GM12801 (cell line): ENCODE data around the gene CYB5R4.

Experiments
- TF ChIP-seq, protein P1 (sequence below): IDR thresholded peaks from one replicate; pipeline ENCODE4 v1.5.1; 2011; ENCODE audit warnings: control low read depth; ENCODE audit not compliant: insufficient read length; ENCODE audit errors: extremely low read depth

CYB5R4 gene

DNA sequence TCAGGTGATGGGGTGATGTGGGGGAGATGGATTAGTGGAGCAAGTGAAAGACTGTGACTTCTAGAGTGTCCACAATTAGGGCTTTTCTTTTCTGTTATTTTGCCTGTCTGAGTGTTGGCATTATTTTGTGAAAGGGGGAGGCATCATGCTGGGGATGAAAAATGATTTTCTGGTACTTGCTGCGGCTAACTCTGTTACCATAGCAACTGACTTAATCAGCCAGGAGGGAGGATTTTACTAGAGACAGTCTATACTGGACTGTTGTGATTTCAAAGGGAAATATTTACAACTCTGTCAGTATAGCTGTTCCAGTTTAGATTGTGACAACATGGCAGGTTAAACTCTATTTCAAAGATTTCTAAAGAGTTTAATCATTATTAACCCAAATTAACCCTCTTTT is 143.6 kb downstream of the CYB5R4 start:
- TF ChIP-seq, protein P1, sequence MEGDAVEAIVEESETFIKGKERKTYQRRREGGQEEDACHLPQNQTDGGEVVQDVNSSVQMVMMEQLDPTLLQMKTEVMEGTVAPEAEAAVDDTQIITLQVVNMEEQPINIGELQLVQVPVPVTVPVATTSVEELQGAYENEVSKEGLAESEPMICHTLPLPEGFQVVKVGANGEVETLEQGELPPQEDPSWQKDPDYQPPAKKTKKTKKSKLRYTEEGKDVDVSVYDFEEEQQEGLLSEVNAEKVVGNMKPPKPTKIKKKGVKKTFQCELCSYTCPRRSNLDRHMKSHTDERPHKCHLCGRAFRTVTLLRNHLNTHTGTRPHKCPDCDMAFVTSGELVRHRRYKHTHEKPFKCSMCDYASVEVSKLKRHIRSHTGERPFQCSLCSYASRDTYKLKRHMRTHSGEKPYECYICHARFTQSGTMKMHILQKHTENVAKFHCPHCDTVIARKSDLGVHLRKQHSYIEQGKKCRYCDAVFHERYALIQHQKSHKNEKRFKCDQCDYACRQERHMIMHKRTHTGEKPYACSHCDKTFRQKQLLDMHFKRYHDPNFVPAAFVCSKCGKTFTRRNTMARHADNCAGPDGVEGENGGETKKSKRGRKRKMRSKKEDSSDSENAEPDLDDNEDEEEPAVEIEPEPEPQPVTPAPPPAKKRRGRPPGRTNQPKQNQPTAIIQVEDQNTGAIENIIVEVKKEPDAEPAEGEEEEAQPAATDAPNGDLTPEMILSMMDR: no peak

DNA sequence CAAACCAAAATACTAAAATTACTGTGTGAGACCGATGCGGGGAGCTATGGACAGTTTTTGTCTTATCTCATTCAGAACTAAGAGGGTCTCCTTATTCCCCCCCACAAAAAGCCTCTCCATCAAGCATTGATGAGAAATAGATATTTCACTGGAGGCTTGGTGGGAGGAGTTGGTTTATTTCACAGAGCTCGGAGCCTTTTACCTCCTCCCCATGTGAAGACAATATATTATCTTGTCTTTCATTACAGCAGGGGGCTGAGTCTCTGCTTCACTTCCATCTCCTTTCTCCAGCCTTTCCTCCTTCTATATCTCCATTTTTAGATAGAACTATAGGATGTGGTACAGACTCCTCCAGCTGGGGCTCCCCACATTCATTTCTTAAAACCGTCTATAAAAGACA is 144.2 kb downstream of the CYB5R4 start:
- TF ChIP-seq, protein P1: no peak

DNA sequence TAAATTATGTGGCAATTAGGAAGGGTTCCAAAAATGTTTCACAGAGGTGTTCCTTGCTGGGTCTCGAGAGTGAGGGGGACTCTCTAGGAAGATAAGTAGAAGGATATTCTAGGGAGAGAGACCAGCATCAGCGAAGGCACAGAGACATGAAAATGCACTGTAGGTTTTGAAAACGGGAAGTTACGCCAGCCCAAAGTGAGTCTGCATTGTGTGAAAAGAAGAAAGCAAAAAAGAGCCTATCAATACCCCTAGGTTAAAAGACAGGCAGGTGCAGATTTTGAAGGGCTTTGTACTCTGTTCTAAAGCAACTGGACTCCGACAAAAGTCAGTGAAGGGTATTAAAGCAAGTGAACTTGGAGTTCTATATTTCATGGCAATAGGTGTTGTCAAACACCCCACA is 148.4 kb downstream of the CYB5R4 start:
- TF ChIP-seq, protein P1: no peak

DNA sequence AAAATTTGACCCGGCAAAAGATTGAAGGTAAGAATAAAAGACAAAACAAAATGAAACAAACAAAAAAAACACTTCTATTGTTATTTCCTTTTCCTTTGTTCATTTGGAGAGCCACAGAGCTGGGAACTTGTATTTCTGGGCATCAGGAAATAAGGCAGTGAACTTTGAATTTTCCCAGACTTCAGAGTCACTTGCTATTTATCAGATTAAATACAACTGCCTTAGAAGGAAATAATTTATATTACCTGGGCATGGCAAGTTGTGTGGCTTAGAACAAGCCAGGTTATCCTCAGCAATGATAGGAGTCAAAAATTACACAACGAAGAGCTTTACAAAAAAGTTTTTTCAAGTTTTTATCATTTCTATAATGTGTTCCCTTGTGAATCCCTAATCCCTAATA is 153.9 kb downstream of the CYB5R4 start:
- TF ChIP-seq, protein P1: no peak

DNA sequence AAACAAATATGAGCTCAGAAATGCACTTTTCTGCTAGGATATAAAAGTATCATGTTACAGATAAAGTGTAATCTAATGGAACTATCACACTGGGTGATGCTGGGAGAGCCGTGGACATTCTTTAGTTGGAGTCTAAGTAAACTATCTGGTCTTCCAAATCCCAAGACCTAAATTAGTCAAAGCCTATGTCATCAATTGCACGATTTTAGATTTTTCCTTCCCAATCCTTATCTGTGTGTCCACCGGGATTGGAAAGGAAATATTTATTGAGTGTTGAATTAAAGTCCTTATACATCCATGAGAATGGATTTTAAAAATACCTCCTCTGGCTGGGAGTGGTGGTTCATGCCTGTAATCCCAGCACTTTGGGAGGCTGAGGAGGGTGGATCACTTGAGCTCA is 154.4 kb downstream of the CYB5R4 start:
- TF ChIP-seq, protein P1: no peak

DNA sequence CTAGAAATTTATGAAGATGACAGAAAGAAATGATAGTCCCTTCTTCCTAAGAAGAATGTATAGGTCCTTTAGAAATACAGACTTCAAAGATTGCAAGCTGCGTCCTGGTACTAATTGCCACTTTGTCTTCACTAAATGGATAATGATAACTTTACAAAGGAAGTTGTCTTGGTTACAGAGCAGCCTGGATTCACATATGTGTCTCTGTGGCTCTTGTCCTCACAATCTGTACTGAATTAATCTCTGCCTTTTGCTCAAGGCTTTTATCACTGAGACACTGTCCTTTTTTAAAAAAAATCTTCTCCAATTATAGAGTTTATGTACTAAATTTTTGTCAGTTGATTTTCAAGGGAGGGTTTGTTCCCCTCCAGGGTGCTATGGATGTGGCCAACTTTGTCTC is 156.5 kb downstream of the CYB5R4 start:
- TF ChIP-seq, protein P1: no peak
